Smooth muscle cell (in vitro differentiated cells): Measurements from ENCODE around the gene RPL12. TPM values are rescaled to one million over a fixed set of nuclear protein-coding genes. Genes with fewer than 3 reads are reported as not detected.

Experiments used
- DNase-seq: peaks from one replicate; lab custom pipeline; 2025; ENCODE audit not compliant: unreplicated experiment; lab: John Stamatoyannopoulos, UW
- H2AFZ ChIP-seq: fragments of 200-600 bp; sonication (generic); 2 replicates; pipeline ENCODE4 v1.6.0; 2016; ENCODE audit warnings: antibody characterized with exemption, low read depth, mild to moderate bottlenecking
- H3F3A ChIP-seq: fragments of 200-600 bp; sonication (generic); 2 replicates; pipeline ENCODE4 v1.6.0; 2017; ENCODE audit warnings: antibody characterized with exemption, low read depth
- H3K27ac ChIP-seq: fragments of 200-600 bp; sonication (generic); 2 replicates; pipeline ENCODE4 v1.5.1; 2016; ENCODE audit warnings: low read depth, mild to moderate bottlenecking
- H3K27me3 ChIP-seq: fragments of 200-600 bp; sonication (generic); 2 replicates; pipeline ENCODE4 v1.6.1; 2016; ENCODE audit warnings: low read depth, mild to moderate bottlenecking
- H3K36me3 ChIP-seq: fragments of 200-600 bp; sonication (generic); 2 replicates; pipeline ENCODE4 v1.5.1; 2016; ENCODE audit warnings: low read depth
- H3K4me1 ChIP-seq: fragments of 200-600 bp; sonication (generic); 2 replicates; pipeline ENCODE4 v1.5.1; 2016; ENCODE audit warnings: low read depth
- H3K4me2 ChIP-seq: fragments of 200-600 bp; sonication (generic); 2 replicates; pipeline ENCODE4 v1.6.0; 2016; ENCODE audit warnings: mild to moderate bottlenecking
- H3K4me3 ChIP-seq: fragments of 200-600 bp; sonication (generic); 2 replicates; pipeline ENCODE4 v1.5.1; 2016; ENCODE audit warnings: mild to moderate bottlenecking
- H3K79me2 ChIP-seq: fragments of 200-600 bp; sonication (generic); 2 replicates; pipeline ENCODE4 v1.6.0; 2016; ENCODE audit warnings: low read depth, mild to moderate bottlenecking
- H3K9ac ChIP-seq: fragments of 200-600 bp; sonication (generic); 2 replicates; pipeline ENCODE4 v1.6.0; 2016; ENCODE audit warnings: low read depth
- H3K9me3 ChIP-seq: fragments of 200-600 bp; sonication (generic); replicated peaks from 2 replicates; pipeline ENCODE4 v1.5.1; 2016; ENCODE audit warnings: low read depth
- H4K20me1 ChIP-seq: fragments of 200-600 bp; sonication (generic); 2 replicates; pipeline ENCODE4 v1.6.0; 2016; ENCODE audit warnings: low read depth
- CTCF ChIP-seq: fragments of 200-600 bp; sonication (generic); IDR thresholded peaks from 2 replicates; pipeline ENCODE4 v1.5.1; 2017; ENCODE audit warnings: borderline replicate concordance, mild to moderate bottlenecking, antibody characterized with exemption; ENCODE audit not compliant: insufficient read depth, poor library complexity, severe bottlenecking
- WGBS: methylation state at CpG from one replicate; pipeline ENCODE4 v1.1.7; 2016; ENCODE audit warnings: low lambda C conversion rate; 5-methylcytosine and 5-hydroxymethylcytosine counted together
- polyA plus RNA-seq: library from polyadenylated mRNA; unstranded; fragments of >200 nt; fragmentation: Nextera tagmentation; extraction: Ambion mirVana; gene quantifications from 2 replicates; pipeline ENCODE4 v1.2.1, GENCODE V29; 2016
- total RNA-seq: library from RNA; depleted of rRNA; stranded (reverse); fragments of >200 nt; gene quantifications from 2 replicates; pipeline ENCODE4 v1.2.3, GENCODE V29; 2014

Gene RPL12
- total and polyA plus RNA-seq, 2 experiments from 2014 or later, result 371 to 1,296 TPM

GRCh38 chr9:127448112-127448805 is 2.9 kb downstream of the RPL12 start:
- H3K9ac ChIP-seq, result no peak overlapping the region
- 96% methylated on average over 8 of the region's 8 CpGs for WGBS
- peaks cover 17% of the 10 kb centered on the region for H3K4me1 ChIP-seq
- peaks cover 4% of the 10 kb centered on the region for H3K36me3 ChIP-seq
- no peak for TF ChIP-seq CTCF
- H3K9me3 ChIP-seq, result no peaks in the 10 kb centered on the region
- peak overlapping the region; percentile 86 for H3K4me3 ChIP-seq
- H3K27me3 ChIP-seq, result no peaks in the 10 kb centered on the region
- H3K4me2 ChIP-seq, result peak overlapping the region; percentile 94
- no peak overlapping the region for H2AFZ ChIP-seq
- H3K79me2 ChIP-seq, result peaks cover 36% of the 10 kb centered on the region
- H3K27ac ChIP-seq, result peak overlapping the region; percentile 89
- H3F3A ChIP-seq, result peaks cover 58% of the 10 kb centered on the region
- DNase-seq, result no peak
- H4K20me1 ChIP-seq, result peaks cover 65% of the 10 kb centered on the region

- Histone ChIP-seq H3F3A (peaks cover 58% of the 10 kb centered on the region), H3K9ac (no peak overlapping the region), H2AFZ (no peak overlapping the region), H3K4me3 (no peak overlapping the region), H3K79me2 (peaks cover 36% of the 10 kb centered on the region), H3K27me3 (no peaks in the 10 kb centered on the region), H3K4me2 (peak overlapping the region; percentile 94), H3K4me1 (peaks cover 17% of the 10 kb centered on the region), H4K20me1 (peaks cover 65% of the 10 kb centered on the region), H3K36me3 (peaks cover 4% of the 10 kb centered on the region), H3K9me3 (no peaks in the 10 kb centered on the region), H3K27ac (peak overlapping the region; percentile 89)
- no peak for TF ChIP-seq CTCF
- no peak for DNase-seq
- WGBS, result 78% methylated on average over 7 of the region's 7 CpGs
Observed at GRCh38 chr9:127447416-127448111, 3.6 kb downstream of the RPL12 start.

GRCh38 chr9:127446713-127447415 is 4.3 kb downstream of the RPL12 start:
- peak overlapping the region; percentile 89 for H3K27ac ChIP-seq
- no peak overlapping the region for H2AFZ ChIP-seq
- no peaks in the 10 kb centered on the region for H3K9me3 ChIP-seq
- no peak overlapping the region for H3K9ac ChIP-seq
- H4K20me1 ChIP-seq, result peaks cover 65% of the 10 kb centered on the region
- peaks cover 17% of the 10 kb centered on the region for H3K4me1 ChIP-seq
- peaks cover 4% of the 10 kb centered on the region for H3K36me3 ChIP-seq
- no peak overlapping the region for H3K4me3 ChIP-seq
- H3K27me3 ChIP-seq, result no peaks in the 10 kb centered on the region
- peaks cover 33% of the 10 kb centered on the region for H3K79me2 ChIP-seq
- peaks cover 58% of the 10 kb centered on the region for H3F3A ChIP-seq
- DNase-seq, result no peak
- no peak for TF ChIP-seq CTCF
- 90% methylated on average over 7 of the region's 7 CpGs for WGBS
- no peak overlapping the region for H3K4me2 ChIP-seq
